Ovary (tissue), 9 donors: ENCODE measurements around the gene MUC2. TPM values are rescaled to one million over a fixed set of nuclear protein-coding genes. Genes with fewer than 3 reads are reported as not detected.

Experiments
- DNase-seq, 5 donors: peaks; one replicate each; pipeline ENCODE4 v3.0.0-alpha.2; 2019 to 2020
- H3K27ac ChIP-seq, 2 donors: fragments of 200-600 bp; one replicate each; pipeline versions ENCODE4 v1.5.1 to v1.8.0; 2019 to 2022
- H3K27me3 ChIP-seq: fragments of 200-600 bp; one replicate; pipeline ENCODE4 v1.8.0; 2022
- H3K36me3 ChIP-seq: fragments of 200-600 bp; sonication (generic); one replicate; pipeline ENCODE4 v1.5.1; 2019
- H3K4me1 ChIP-seq: one replicate; pipeline ENCODE4 v1.8.1; 2013; ENCODE audit warnings: mild to moderate bottlenecking, moderate library complexity; ENCODE audit not compliant: insufficient read depth
- H3K4me3 ChIP-seq: fragments of 200-600 bp; sonication (generic); one replicate; pipeline ENCODE4 v1.5.1; 2017
- H3K9me3 ChIP-seq, 2 donors: fragments of 200-600 bp in 1 of 2; sonication (generic) in 1 of 2; one replicate each; pipeline versions ENCODE4 v1.5.1 to v1.8.1; 2013 to 2019; ENCODE audit warnings: mild to moderate bottlenecking in 1 of 2, moderate library complexity in 1 of 2
- CTCF ChIP-seq, 3 donors: fragments of 450-650 bp in 2 of 3; fragments of 200-600 bp in 1 of 3; IDR thresholded peaks; one replicate each; pipeline versions ENCODE4 v1.5.1 to v1.8.0; 2016 to 2022; ENCODE audit warnings: antibody characterized with exemption in 3 of 3, mild to moderate bottlenecking in 1 of 3
- EP300 ChIP-seq: sonication (generic); formaldehyde crosslinking; IDR thresholded peaks from one replicate; pipeline ENCODE4 v1.6.1; 2017; ENCODE audit warnings: antibody characterized with exemption
- POLR2A ChIP-seq: fragments of 450-650 bp; IDR thresholded peaks from one replicate; pipeline ENCODE4 v1.6.1; 2017; ENCODE audit warnings: antibody characterized with exemption, mild to moderate bottlenecking, moderate library complexity
- WGBS, 3 donors: extraction: QIAGEN DNeasy Blood & Tissue Kit in 1 of 3; methylation state at CpG; one replicate each; pipeline versions ENCODE4 v1.1.5 to v1.1.7; 2013 to 2017; 5-methylcytosine and 5-hydroxymethylcytosine counted together
- intact Hi-C, 4 donors: fragments of 100-400 bp; cut with DNase I; formaldehyde crosslinking; loops; one replicate each; pipeline versions ENCODE4 v1.11.0 to v1.15.1; 2022 to 2023
- polyA plus RNA-seq, 2 donors: library from polyadenylated mRNA; stranded (reverse); fragments of 200-250 nt in 1 of 2; fragments of 350-450 nt in 1 of 2; fragmentation: Illumina TruSeq in 1 of 2; extraction: RNeasy Lipid Tissue Mini Kit (QIAGEN cat#74804) in 1 of 2; gene quantifications; one replicate each; pipeline ENCODE4 v1.2.3, GENCODE V29; 2013 to 2014
- total RNA-seq, 7 donors: library from RNA; depleted of rRNA in 2 of 7; stranded (reverse); fragments of >200 nt in 2 of 7; fragmentation: NEBNext Ultra II Directional in 3 of 7; extraction: Animal tissue kit (Norgen Biotek cat#: 25700) in 3 of 7; gene quantifications; one replicate each; pipeline versions ENCODE4 v1.1.0 to v1.2.4, GENCODE V29; 2016 to 2023
- donor health status: DM: no; HTN: no; CAD: no; lungs with moderate emphysema.
- donor health status: DM: no; HTN: no; CAD: no.
- donor health status: Bipolar disorder and iron deficiency.
- donor health status: DM: yes; HTN: yes; CAD: no.
- donor health status: DM: no; HTN: no; CAD: no.
- donor health status: DM: yes; HTN: yes; CAD: no.

Gene MUC2
- total and polyA plus RNA-seq, 9 donors, result 0.02 to 3.3 (median 0.10) TPM; not detected in 4

GRCh38 chr11:1041471-1041870 lies 33.2 kb upstream of the MUC2 start:
- H3K27ac ChIP-seq, result no peak overlapping the region
- no peak overlapping the region for H3K4me3 ChIP-seq
- TF ChIP-seq POLR2A, result no peak
- no peaks in the 10 kb centered on the region for H3K27me3 ChIP-seq
- H3K9me3 ChIP-seq, result no peaks in the 10 kb centered on the region
- intact Hi-C loops, result no loop called here
- no peaks in the 10 kb centered on the region for H3K36me3 ChIP-seq
- 40 to 60% (median 40%) methylated on average over 9 of the region's 9 CpGs for WGBS, 3 donors
- DNase-seq, result no peak
- peaks cover 2% of the 10 kb centered on the region for H3K4me1 ChIP-seq

GRCh38 chr11:1041936-1042608 lies 32.6 kb upstream of the MUC2 start:
- intact Hi-C loops, result no loop called here
- TF ChIP-seq EP300 (no peak), CTCF (IDR thresholded peaks at IDR 0.05) (no peak), POLR2A (no peak)
- Histone ChIP-seq H3K9me3 (no peaks in the 10 kb centered on the region), H3K4me1 (peaks cover 2% of the 10 kb centered on the region), H3K36me3 (no peaks in the 10 kb centered on the region), H3K27me3 (no peaks in the 10 kb centered on the region), H3K27ac (no peak overlapping the region), H3K4me3 (no peak overlapping the region)
- 23 to 30% (median 24%) methylated on average over 15 to 18 of the region's 18 CpGs for WGBS, 3 donors
- peak in 2 of 5 donors; percentile 9 to 14 for DNase-seq

- Histone ChIP-seq H3K4me1 (peaks cover 2% of the 10 kb centered on the region), H3K27me3 (no peaks in the 10 kb centered on the region), H3K4me3 (no peak overlapping the region), H3K27ac (no peak overlapping the region), H3K36me3 (no peaks in the 10 kb centered on the region), H3K9me3 (no peaks in the 10 kb centered on the region)
- 84 to 85% (median 84%) methylated on average over 25 to 26 of the region's 26 CpGs for WGBS, 3 donors
- intact Hi-C loops, result no loop called here
- DNase-seq, result peak in 3 of 5 donors; percentile 5 to 18 (median 7)
- TF ChIP-seq POLR2A, result no peak
- TF ChIP-seq EP300, result no peak
- no peak for TF ChIP-seq CTCF (IDR thresholded peaks at IDR 0.05)
Observed at GRCh38 chr11:1042626-1043562, 31.8 kb upstream of the MUC2 start.

- H3K9me3 ChIP-seq, result no peaks in the 10 kb centered on the region
- H3K36me3 ChIP-seq, result no peaks in the 10 kb centered on the region
- 81 to 87% (median 83%) methylated on average over 19 to 20 of the region's 20 CpGs for WGBS, 3 donors
- no peaks in the 10 kb centered on the region for H3K27me3 ChIP-seq
- intact Hi-C loops, result no loop called here
- TF ChIP-seq EP300 (no peak), POLR2A (no peak), CTCF (IDR thresholded peaks at IDR 0.05) (no peak)
- peaks cover 2% of the 10 kb centered on the region for H3K4me1 ChIP-seq
- H3K4me3 ChIP-seq, result no peak overlapping the region
- no peak overlapping the region for H3K27ac ChIP-seq
- peak in 1 of 5 donors; percentile 6 for DNase-seq
Observed at GRCh38 chr11:1043563-1044096, 31.0 kb upstream of the MUC2 start.
